GM18873 (cell line): ENCODE measurements around the gene TCTN1.

Experiments used
- ATAC-seq: cut with Tn5 transposase; IDR thresholded peaks from one replicate; pipeline ENCODE4 v1.9.1; 2021; ENCODE audit warnings: mild to moderate bottlenecking, moderate library complexity, moderate number of reproducible peaks; ENCODE audit not compliant: unreplicated experiment, low FRiP score

TCTN1 gene

DNA sequence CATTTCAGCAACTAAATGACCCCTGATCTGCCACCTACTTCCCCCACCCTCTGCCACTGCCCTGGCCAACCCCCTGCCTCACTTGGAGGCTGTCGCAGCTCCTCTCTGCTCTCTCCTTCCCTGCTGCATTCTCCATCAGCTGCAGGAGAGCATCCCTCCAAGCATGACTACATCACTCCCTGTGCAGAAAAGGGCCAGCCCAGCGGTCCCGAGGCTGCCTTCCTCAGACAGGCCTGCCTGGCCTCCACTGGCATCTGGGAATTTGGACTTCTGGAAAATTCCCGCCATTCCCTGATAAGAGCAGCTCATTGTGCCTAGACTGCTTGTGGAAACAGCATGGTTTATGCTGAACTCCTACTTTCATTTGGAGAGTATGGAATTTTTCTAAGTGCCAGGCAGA is 62.2 kb downstream of the TCTN1 start:
- ATAC-seq: no peak

GRCh38 chr12:110677206-110677911 is 63.4 kb downstream of the TCTN1 start:
- ATAC-seq: no peak

DNA sequence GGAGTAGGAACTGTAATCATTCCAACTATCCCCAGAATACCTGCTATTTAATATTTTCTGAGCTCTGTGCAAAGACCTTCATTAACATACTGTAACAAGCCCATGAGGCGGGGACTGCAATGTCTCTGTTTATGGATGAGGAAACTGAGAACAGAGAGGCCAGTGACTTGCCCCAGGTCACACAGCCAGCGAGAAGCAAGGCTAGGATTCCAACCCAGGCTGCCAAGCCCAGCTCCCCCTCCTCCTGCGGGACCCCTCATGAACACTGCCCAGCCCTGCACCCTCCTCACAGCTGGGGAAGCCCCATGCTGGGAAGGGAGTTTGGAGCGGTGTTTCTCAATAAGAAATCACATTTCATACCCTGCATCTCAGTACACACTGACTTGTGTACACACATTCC is 64.1 kb downstream of the TCTN1 start:
- ATAC-seq: no peak

DNA sequence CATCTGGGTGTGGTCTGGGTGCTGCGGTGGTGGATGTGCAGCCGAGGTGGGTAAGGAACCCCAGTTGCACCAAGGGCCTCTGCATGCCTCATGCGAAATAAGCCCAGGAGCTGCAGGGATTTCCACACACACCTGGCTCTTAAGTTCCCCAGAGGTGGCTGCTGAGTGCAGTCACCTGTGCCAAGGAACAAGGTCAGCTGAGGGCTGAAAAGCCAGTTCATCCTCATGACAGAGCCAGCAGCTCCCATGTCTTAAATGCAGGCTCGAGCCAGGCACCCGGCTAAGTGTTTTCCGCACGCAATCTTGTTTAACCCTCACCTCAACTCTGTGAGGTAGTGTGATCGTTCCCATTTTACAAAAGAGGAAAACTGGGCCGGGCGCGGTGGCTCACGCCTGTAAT is 65.3 kb downstream of the TCTN1 start:
- ATAC-seq: no peak

GRCh38 chr12:110680032-110680431 is 66.1 kb downstream of the TCTN1 start:
- ATAC-seq: no peak

GRCh38 chr12:110683888-110684287 is 70.0 kb downstream of the TCTN1 start:
- no peak for ATAC-seq

DNA sequence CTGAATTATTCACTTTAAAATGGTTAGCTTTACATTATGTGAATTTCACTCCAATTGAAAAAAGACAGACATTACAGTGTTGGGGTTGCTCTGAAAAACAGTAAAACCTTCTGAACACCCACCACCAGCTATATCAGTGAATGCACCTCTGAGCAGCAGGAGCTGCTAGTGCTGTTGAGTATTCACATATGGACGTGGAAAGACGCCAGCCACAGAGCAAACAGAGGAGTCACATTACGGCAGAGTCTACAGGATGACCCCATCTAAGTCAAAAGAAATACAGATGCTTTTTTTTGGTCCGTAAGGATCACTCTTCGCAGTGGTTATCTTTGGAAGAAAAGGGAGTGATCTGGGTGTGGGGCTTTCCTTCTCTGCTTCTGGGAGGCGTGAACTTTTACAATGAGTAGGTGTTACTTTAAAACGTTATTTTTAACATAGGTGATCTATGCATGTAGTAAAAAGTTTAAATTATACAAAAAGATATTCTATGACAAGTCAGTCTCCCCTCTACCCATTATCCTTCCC is 70.4 kb downstream of the TCTN1 start:
- no peak for ATAC-seq

DNA sequence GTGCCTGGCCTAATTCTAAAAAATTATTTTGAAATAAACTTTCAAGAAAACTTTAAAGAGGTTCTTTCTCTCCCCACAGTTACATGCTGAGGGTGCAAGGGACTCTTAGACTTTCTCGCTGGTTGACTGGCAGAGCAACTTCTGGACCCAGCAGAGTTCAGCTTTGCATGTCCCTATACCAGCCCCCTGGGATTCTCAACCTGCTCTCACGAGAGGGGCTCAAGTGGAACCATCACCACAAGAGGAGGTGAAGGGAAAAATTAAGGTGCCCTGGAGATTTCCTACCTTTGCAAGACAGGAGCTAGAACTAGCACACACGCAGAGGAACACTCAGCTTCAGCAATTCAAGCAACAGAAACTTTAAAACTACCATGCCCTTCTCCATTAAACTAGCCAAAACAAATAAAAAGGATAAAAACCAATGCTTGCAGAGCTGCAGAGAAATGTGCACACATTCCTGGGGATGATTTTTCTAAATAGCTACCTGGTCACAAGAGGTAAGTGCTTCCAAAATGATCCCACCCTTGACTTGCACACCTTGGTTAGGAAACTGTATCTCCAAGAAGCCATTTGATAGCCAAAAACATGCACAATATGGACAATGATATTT is 72.5 kb downstream of the TCTN1 start:
- no peak for ATAC-seq

DNA sequence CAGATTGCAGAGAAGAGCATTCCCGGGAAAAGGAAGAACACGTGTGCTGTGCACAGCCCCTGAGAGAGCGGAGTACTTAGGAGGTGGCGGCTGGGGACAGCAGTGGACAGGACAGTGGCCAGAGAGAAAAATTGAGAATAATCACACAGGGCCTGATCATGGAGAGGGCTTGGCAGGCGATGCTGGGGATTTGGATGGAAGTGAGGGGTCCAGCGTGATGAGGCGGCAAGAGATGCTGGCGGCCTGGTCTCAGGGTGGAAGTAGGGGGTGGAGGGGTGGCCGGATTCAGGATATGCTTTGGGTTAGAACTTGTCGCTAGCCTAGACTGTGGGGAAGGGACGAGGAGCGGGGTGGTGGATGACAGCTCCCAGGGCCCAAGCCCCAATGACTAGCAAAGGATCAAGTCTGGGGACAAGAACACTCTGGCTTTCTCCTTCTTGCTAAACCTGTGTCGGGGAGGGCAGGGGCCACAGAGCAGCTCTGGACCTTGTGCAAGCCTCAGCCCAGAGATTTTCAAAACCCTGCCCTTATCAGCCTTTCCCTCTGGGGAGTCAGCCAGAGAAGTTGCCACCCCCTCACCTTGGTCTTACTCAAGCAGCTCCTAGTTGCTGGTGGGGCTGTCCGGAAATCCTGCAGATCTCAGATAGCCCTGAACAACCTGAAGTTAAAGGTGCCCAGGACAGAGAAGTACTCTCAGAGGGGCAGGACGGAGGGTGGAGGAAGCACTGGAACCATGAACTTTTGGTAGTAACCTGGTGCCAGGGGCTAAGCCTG is 73.7 kb downstream of the TCTN1 start:
- no peak for ATAC-seq

GRCh38 chr12:110688446-110689280 is 74.7 kb downstream of the TCTN1 start, which contains the start of gene HVCN1:
TSS of gene HVCN1 (minus strand) at chr12:110689115. CDS start at chr12:110683245, 5,870 bp downstream.
- no peak for ATAC-seq

- ATAC-seq: no peak
These were observed 75.6 kb downstream of the TCTN1 start for GRCh38 chr12:110689281-110690126.

DNA sequence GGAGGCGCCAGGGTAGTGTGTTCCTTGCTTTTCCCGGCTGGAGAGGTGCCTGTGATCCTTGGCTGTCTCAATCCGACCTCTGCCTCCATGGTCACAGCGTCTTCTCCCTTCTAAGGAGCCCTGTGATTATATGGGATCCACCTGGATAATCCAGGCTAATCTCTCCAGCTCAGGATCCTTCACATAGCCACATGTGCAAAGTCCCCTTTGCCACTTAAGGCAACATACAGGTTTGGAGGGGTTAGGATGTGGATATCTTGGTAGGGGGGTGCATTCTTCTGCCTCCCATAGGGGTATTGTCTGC is 76.2 kb downstream of the TCTN1 start:
- no peak for ATAC-seq

GRCh38 chr12:110693731-110694130 is 79.8 kb downstream of the TCTN1 start:
- ATAC-seq: no peak

DNA sequence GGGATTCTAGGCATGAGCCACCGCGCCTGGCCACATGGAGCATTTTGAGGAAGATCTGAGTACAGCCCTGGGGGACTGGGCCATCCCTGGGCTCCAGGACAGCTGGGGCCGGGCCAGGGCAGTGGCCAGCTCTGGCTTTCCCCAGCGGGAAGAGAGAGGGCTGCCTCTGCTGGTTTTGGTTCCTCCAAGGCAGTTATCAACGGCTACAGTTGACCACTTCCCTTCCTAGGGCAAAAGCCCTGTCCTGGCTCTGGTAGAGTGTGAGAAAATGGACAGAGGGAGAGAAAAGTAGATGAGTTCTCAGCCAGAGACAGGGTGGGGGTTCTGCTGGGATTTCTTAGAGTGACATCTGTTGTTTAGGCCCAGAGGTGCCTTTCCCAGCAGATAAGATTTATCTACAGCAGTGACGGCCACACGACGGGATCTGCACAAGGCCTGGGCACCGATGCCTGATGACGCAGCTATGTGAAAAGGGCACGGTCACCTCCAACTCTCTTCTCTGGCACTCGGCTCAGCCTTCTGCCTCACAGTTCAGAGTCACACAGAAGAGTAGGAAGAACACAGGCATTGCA is 80.5 kb downstream of the TCTN1 start:
- ATAC-seq: no peak

GRCh38 chr12:110696283-110696682 is 82.4 kb downstream of the TCTN1 start:
- no peak for ATAC-seq

GRCh38 chr12:110697236-110697635 is 83.3 kb downstream of the TCTN1 start:
- ATAC-seq: no peak

GRCh38 chr12:110698171-110698902 is 84.4 kb downstream of the TCTN1 start:
- ATAC-seq: peak; percentile 73
